LNCaP clone FGC (cell line): ENCODE data around the gene OSCP1.
A peak's percentile ranks its signal among the peaks of the same experiment; 100 is the strongest.

Source experiments
- DNase-seq: peaks from one replicate; pipeline ENCODE4 v3.0.0-alpha.2; 2011; ENCODE audit warnings: low read depth
- H3K4me3 ChIP-seq: 2 replicates; pipeline ENCODE4 v1.5.1; 2011; ENCODE audit warnings: mild to moderate bottlenecking, low read depth, low read length, control low read depth
- TF ChIP-seq, protein P1 (sequence below): IDR thresholded peaks from 2 replicates; pipeline ENCODE4 v1.5.1; 2012; ENCODE audit warnings: mild to moderate bottlenecking; ENCODE audit not compliant: control insufficient read depth, insufficient read depth; ENCODE audit errors: extremely low read depth

Gene OSCP1

DNA sequence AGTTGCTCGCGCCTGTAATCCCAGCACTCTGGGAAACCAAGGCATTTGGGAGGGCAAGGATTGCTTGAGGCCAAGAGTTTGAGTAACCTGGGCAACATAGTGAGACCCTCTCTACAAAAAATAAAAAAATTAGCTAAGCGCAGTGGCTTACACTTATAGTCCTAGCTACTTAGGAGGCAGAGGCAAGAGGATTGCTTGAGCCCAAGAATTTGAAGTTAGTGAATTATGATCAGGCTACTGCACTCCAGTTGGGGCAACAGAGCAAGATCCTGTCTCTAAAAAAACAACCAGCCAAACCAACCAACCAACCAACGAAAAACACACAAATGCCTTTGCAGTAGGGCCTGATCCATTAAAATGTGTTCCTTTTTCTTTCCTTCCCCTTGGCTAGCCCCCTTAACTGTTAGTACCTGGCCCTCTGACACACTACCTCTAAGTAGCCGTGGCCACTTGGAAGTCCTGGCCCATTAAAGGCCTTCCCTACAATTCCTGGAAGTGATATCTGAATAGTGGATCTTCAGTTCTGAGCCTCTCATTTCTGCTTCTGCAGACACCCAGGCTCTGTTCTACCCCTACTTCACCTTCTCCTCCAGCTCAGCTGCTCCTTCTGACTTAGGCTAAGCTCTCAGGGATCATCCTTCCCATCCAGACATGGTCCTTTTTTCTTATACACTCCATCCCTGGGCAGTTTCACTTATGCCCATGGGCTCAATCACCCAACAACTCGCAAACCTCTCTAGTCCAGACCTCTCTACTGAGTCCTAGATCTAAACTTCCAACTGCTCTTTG lies 3.5 kb upstream of the OSCP1 start:
- no peak for DNase-seq
- TF ChIP-seq, protein P1, sequence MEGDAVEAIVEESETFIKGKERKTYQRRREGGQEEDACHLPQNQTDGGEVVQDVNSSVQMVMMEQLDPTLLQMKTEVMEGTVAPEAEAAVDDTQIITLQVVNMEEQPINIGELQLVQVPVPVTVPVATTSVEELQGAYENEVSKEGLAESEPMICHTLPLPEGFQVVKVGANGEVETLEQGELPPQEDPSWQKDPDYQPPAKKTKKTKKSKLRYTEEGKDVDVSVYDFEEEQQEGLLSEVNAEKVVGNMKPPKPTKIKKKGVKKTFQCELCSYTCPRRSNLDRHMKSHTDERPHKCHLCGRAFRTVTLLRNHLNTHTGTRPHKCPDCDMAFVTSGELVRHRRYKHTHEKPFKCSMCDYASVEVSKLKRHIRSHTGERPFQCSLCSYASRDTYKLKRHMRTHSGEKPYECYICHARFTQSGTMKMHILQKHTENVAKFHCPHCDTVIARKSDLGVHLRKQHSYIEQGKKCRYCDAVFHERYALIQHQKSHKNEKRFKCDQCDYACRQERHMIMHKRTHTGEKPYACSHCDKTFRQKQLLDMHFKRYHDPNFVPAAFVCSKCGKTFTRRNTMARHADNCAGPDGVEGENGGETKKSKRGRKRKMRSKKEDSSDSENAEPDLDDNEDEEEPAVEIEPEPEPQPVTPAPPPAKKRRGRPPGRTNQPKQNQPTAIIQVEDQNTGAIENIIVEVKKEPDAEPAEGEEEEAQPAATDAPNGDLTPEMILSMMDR: no peak
- no peak overlapping the region for H3K4me3 ChIP-seq

- no peak overlapping the region for H3K4me3 ChIP-seq
- DNase-seq: no peak
- TF ChIP-seq, protein P1: no peak
Observed at GRCh38 chr1:36453051-36453450, 2.8 kb upstream of the OSCP1 start.

DNA sequence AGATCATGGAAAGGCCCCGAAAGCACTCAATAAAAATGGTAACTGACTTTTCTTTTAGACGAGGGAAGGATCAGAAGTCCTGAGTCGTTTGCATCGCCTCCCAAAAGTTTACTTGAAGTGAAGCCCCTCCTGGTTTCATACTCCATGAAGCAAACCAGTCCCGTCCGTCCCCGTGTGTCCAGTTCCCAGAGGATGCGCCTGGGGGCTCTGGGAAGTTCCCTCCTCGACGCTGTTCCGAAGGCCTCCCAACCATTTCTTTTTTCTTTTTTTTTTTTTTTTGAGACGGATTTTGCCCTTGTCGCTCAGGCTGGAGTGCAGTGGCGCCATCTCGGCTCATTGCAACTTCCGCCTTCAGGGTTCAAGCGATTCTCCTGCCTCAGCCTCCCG lies 661 bp upstream of the OSCP1 start:
- no peak for DNase-seq
- H3K4me3 ChIP-seq: peak overlapping the region; percentile 82
- TF ChIP-seq, protein P1: no peak

DNA sequence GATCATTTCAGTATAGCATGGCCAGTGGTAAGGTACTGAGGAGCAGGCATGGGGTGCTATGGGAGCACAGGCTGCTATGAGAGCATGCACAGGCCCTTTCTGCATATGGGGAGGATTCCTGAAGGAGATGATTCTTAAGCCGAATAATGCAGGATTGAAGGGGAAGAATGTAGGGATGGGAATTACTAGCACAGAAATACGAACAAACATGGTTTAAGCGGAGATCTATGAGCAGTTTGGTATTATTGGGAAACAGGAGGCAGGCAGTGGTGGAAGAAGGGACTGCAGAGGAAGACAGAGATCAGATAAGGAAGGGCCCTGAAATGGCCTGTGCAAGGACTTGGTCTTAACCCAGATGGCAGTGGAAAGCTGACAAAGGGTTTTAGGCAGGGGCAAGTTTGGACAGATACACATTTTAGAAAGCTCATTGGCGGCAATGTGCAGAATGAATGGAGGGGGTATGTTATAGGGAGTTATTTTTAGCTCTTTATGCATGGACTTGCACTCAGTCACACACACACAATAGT lies 1.7 kb downstream of the OSCP1 start:
- DNase-seq: no peak
- no peak overlapping the region for H3K4me3 ChIP-seq
- TF ChIP-seq, protein P1: no peak

DNA sequence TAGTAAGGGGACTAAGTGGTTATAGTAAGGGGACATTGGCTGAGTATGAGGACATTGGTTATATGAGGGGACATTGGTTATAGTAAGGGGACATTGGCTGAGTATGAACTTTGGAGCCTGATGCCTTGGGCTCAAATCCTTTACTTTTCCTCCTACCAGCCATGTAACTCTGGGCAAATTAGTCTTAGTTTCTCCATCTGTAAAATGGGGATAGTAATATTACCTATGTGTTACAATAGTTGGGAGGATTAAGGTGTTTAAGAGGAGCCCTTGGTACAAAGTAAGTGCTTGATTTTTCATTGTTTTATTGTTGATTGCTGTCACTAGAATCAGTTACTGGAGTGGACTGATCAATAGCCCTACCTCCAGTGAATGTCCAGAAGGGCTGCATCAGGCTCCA lies 2.8 kb downstream of the OSCP1 start:
- H3K4me3 ChIP-seq: no peak overlapping the region

GRCh38 chr1:36446746-36447145 lies 3.5 kb downstream of the OSCP1 start:
- no peak for DNase-seq
- TF ChIP-seq, protein P1: no peak
- H3K4me3 ChIP-seq: no peak overlapping the region

More for the DNA sequence above, 2.8 kb downstream of the OSCP1 start:
- TF ChIP-seq, protein P1: no peak
- DNase-seq: no peak
